Measurements from ENCODE around the gene ARHGDIG.
"Not testable (repeated sequence)": the region's sequence is repeated elsewhere in the genome, so short reads cannot be mapped to it uniquely, and the experiment has no call there.

Gene ARHGDIG

DNA sequence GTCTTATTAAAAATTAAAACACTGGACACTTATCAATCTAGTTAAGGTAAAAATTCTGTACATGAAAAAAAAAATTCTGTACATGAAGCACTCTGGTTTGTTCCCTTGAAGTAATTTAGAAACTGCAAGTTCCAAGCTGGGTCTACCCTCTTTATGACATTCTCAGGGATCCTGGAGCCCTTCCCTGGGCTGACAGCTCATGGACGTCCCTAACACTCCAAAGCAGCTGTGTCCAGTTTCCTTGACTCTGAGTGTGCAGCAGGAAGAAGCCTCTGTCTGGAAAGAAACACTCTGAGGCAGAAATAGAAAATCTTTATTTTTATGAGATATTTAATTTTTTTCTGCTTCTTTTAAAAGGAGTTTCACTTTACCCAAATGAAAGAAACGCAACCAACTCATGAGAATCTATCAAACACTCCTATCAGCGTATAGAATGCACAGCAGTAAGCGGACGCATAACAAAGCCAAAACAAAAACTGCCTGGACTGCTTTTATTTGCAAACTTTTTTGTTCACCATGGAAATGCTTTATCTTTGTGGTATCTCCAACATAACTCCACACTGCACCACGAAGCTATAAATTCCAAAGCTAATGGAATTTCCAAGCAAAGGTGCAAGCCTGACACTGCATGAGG is 50.9 kb downstream of the ARHGDIG start:
- not testable (repeated sequence) for DNase-seq (ENCODE audit: low read depth)
